ENCODE results near the gene NAPEPLD.
"Not testable (repeated sequence)": the region's sequence is repeated elsewhere in the genome, so short reads cannot be mapped to it uniquely, and the experiment has no call there.

The NAPEPLD gene

GRCh38 chr7:103063895-103064294 is 85.0 kb downstream of the NAPEPLD start:
- no peak for DNase-seq (ENCODE audit: low read depth)

- DNase-seq (ENCODE audit: low read depth), result no peak
These were observed 89.4 kb downstream of the NAPEPLD start for GRCh38 chr7:103059471-103059870.

DNA sequence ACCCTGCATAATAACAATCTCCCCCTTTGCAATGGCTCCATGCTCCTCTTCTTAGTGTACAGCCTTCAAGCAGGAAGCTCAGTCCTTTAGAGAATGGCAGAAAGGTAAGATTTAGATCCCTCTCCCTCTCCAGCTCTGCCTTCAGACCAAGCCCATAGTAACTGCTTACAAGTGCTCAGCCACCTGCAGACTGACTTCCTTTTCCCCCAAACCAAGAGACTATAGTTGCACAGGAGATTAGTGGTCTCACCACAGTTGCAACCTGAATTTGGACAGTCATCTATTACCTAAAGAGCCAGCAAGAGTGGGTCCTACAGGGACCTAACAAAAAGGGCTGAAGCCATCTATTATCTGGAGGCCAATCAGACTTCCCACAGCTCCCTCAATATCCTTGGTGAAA is 90.8 kb downstream of the NAPEPLD start:
- DNase-seq (ENCODE audit: low read depth), result no peak

GRCh38 chr7:103056006-103056405 is 92.9 kb downstream of the NAPEPLD start:
- not testable (repeated sequence) for DNase-seq (ENCODE audit: low read depth)

DNA sequence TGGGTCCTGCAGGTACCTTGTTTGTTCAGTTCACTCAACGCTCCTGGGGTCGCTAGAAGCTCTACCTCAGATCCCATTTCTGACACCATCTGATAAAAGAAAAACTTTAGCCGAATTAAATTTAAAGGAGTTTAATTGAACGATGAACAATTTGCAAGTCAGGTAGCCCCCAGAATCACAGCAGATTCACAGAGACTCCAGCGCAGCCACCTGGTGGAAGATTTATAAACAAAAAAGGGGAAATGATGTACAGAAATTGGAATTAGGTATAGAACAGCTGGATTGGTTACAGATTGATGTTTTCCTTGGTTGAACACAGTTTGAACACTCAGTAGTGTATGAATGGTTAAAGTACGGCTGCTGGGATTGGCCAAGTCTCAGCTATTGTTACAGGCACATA is 97.4 kb downstream of the NAPEPLD start:
- DNase-seq (ENCODE audit: low read depth), result no peak

Measured in stimulated activated CD8-positive, alpha-beta memory T cell treated with anti-CD3 and anti-CD28 coated beads, Interleukin-12 subunit alpha, Interleukin-12 subunit beta, amount 100 ng/mL, for 1 hour (primary cell).